SU-DHL-6 (cell line): Measurements from ENCODE around the gene LAMA1.

Experiments
- CTCF ChIP-seq: fragments of 200-600 bp; sonication (generic); IDR thresholded peaks from one replicate; pipeline ENCODE4 v1.5.1; 2017; ENCODE audit warnings: antibody characterized with exemption, mild to moderate bottlenecking, low read length, moderate library complexity; ENCODE audit not compliant: insufficient read depth, poor library complexity, severe bottlenecking
- EZH2phosphoT487 ChIP-seq: fragments of 200-600 bp; sonication (generic), shearing (Covaris generic); conservative IDR thresholded peaks from 2 replicates; pipeline ENCODE4 v1.6.1; 2018; ENCODE audit warnings: mild to moderate bottlenecking, antibody characterized with exemption, low read length, moderate library complexity, mixed read lengths

- TF ChIP-seq CTCF (no peak), EZH2phosphoT487 (no peak)
Observed at GRCh38 chr18:7035807-7036206, 81.8 kb downstream of the LAMA1 start.
